Measurements from ENCODE around the gene KLF9.

Gene KLF9

GRCh38 chr9:70411121-70411929 is 3.1 kb downstream of the KLF9 start:
- peak overlapping the region; percentile 94 for H3K4me3 ChIP-seq (ENCODE audit: low read depth, low read length)
- TF ChIP-seq CTCF (IDR thresholded peaks at IDR 0.05; ENCODE audit: low read depth, low read length, missing control alignments): no peak
- in situ Hi-C loops (cut with HindIII; ENCODE audit: low sequenced_read_pairs): no loop called here
- no peak for DNase-seq (ENCODE audit: low read depth)

- no peak for DNase-seq (ENCODE audit: low read depth)
- in situ Hi-C loops (cut with HindIII; ENCODE audit: low sequenced_read_pairs): no loop called here
- TF ChIP-seq CTCF (IDR thresholded peaks at IDR 0.05; ENCODE audit: low read depth, low read length, missing control alignments): no peak
- H3K4me3 ChIP-seq (ENCODE audit: low read depth, low read length): peak overlapping the region; percentile 94
These were observed 4.1 kb downstream of the KLF9 start for GRCh38 chr9:70410368-70410767.

GRCh38 chr9:70409800-70410199 is 4.7 kb downstream of the KLF9 start:
- no peak for DNase-seq (ENCODE audit: low read depth)
- peak overlapping the region; percentile 94 for H3K4me3 ChIP-seq (ENCODE audit: low read depth, low read length)
- TF ChIP-seq CTCF (IDR thresholded peaks at IDR 0.05; ENCODE audit: low read depth, low read length, missing control alignments): no peak
- in situ Hi-C loops (cut with HindIII; ENCODE audit: low sequenced_read_pairs): loop anchor here (10.0 kb wide), 1 partner anchor 185 kb away; no protein-coding TSS in a partner anchor

GRCh38 chr9:70409280-70409679 is 5.2 kb downstream of the KLF9 start:
- no peak for DNase-seq (ENCODE audit: low read depth)
- no peak overlapping the region for H3K4me3 ChIP-seq (ENCODE audit: low read depth, low read length)
- in situ Hi-C loops (cut with HindIII; ENCODE audit: low sequenced_read_pairs): loop anchor here (10.0 kb wide), 1 partner anchor 186 kb away; no protein-coding TSS in a partner anchor
- TF ChIP-seq CTCF (IDR thresholded peaks at IDR 0.05; ENCODE audit: low read depth, low read length, missing control alignments): no peak

GRCh38 chr9:70408393-70409040 is 5.9 kb downstream of the KLF9 start:
- no peak for DNase-seq (ENCODE audit: low read depth)
- no peak overlapping the region for H3K4me3 ChIP-seq (ENCODE audit: low read depth, low read length)

More at GRCh38 chr9:70408393-70409040, 5.9 kb downstream of the KLF9 start:
- TF ChIP-seq CTCF (IDR thresholded peaks at IDR 0.05; ENCODE audit: low read depth, low read length, missing control alignments): no peak
- in situ Hi-C loops (cut with HindIII; ENCODE audit: low sequenced_read_pairs): loop anchor here (10.0 kb wide), 1 partner anchor 186 kb away; no protein-coding TSS in a partner anchor
